ENCODE results near the gene CYFIP2.

CYFIP2 gene

GRCh38 chr5:157312492-157312891 is 46.6 kb downstream of the CYFIP2 start:
- no peak overlapping the region for H3K4me3 ChIP-seq (ENCODE audit: low read depth, low read length)

- no peak overlapping the region for H3K4me3 ChIP-seq (ENCODE audit: low read depth, low read length)
These were observed 56.7 kb downstream of the CYFIP2 start for GRCh38 chr5:157322581-157322980.

- no peak overlapping the region for H3K4me3 ChIP-seq (ENCODE audit: low read depth, low read length)
These were observed 57.3 kb downstream of the CYFIP2 start for GRCh38 chr5:157323107-157323706.

- no peak overlapping the region for H3K4me3 ChIP-seq (ENCODE audit: low read depth, low read length)
These were observed 58.3 kb downstream of the CYFIP2 start for GRCh38 chr5:157324237-157324636.

GRCh38 chr5:157326440-157327005 is 60.6 kb downstream of the CYFIP2 start:
- no peak overlapping the region for H3K4me3 ChIP-seq (ENCODE audit: low read depth, low read length)

GRCh38 chr5:157327771-157328170 is 61.8 kb downstream of the CYFIP2 start:
- H3K4me3 ChIP-seq (ENCODE audit: low read depth, low read length) = no peak overlapping the region

- H3K4me3 ChIP-seq (ENCODE audit: low read depth, low read length) = no peak overlapping the region
These were observed 62.5 kb downstream of the CYFIP2 start for GRCh38 chr5:157328277-157328912.

- no peak overlapping the region for H3K4me3 ChIP-seq (ENCODE audit: low read depth, low read length)
These were observed 65.9 kb downstream of the CYFIP2 start for GRCh38 chr5:157331807-157332206.

- no peak overlapping the region for H3K4me3 ChIP-seq (ENCODE audit: low read depth, low read length)
These were observed 69.9 kb downstream of the CYFIP2 start for GRCh38 chr5:157335534-157336422.

GRCh38 chr5:157336423-157336744 is 70.5 kb downstream of the CYFIP2 start:
- H3K4me3 ChIP-seq (ENCODE audit: low read depth, low read length) = no peak overlapping the region

GRCh38 chr5:157339409-157339808 is 73.5 kb downstream of the CYFIP2 start:
- no peak overlapping the region for H3K4me3 ChIP-seq (ENCODE audit: low read depth, low read length)

- H3K4me3 ChIP-seq (ENCODE audit: low read depth, low read length) = no peak overlapping the region
These were observed 77.0 kb downstream of the CYFIP2 start for GRCh38 chr5:157342822-157343402.

GRCh38 chr5:157343842-157344790 is 78.2 kb downstream of the CYFIP2 start:
- no peak overlapping the region for H3K4me3 ChIP-seq (ENCODE audit: low read depth, low read length)

GRCh38 chr5:157345067-157345466 is 79.1 kb downstream of the CYFIP2 start:
- no peak overlapping the region for H3K4me3 ChIP-seq (ENCODE audit: low read depth, low read length)

- H3K4me3 ChIP-seq (ENCODE audit: low read depth, low read length) = no peak overlapping the region
These were observed 79.6 kb downstream of the CYFIP2 start for GRCh38 chr5:157345485-157345884.

GRCh38 chr5:157347301-157348048 is 81.6 kb downstream of the CYFIP2 start:
- H3K4me3 ChIP-seq (ENCODE audit: low read depth, low read length) = no peak overlapping the region

GRCh38 chr5:157348049-157348400 is 82.1 kb downstream of the CYFIP2 start:
- H3K4me3 ChIP-seq (ENCODE audit: low read depth, low read length) = no peak overlapping the region

- no peak overlapping the region for H3K4me3 ChIP-seq (ENCODE audit: low read depth, low read length)
These were observed 85.2 kb downstream of the CYFIP2 start for GRCh38 chr5:157350939-157351801.

GRCh38 chr5:157351802-157352092 is 85.8 kb downstream of the CYFIP2 start:
- H3K4me3 ChIP-seq (ENCODE audit: low read depth, low read length) = no peak overlapping the region

Data from iPS-11a (cell line).